DMS153 treated with DMSO at 0.1 percent for 48 hours (cell line): ENCODE results near the gene ARMC3.

Source experiments
- DNase-seq: peaks from one replicate; lab custom pipeline; 2025; ENCODE audit not compliant: unreplicated experiment; lab: John Stamatoyannopoulos, UW

Gene ARMC3

GRCh38 chr10:22992075-22992474, 64.2 kb downstream of the ARMC3 start:
- peak; percentile 6 for DNase-seq

GRCh38 chr10:22992621-22993020, 64.8 kb downstream of the ARMC3 start:
- no peak for DNase-seq

GRCh38 chr10:22993314-22993713, 65.5 kb downstream of the ARMC3 start:
- no peak for DNase-seq

- DNase-seq: no peak
Observed at GRCh38 chr10:22997096-22997495, 69.2 kb downstream of the ARMC3 start.

GRCh38 chr10:22998091-22998490, 70.2 kb downstream of the ARMC3 start:
- no peak for DNase-seq

- DNase-seq: no peak
Observed at GRCh38 chr10:22999942-23000341, 72.1 kb downstream of the ARMC3 start.

GRCh38 chr10:23001901-23002516, 74.2 kb downstream of the ARMC3 start:
- no peak for DNase-seq

- no peak for DNase-seq
Observed at GRCh38 chr10:23005150-23005549, 77.3 kb downstream of the ARMC3 start.

GRCh38 chr10:23013581-23014335, 85.9 kb downstream of the ARMC3 start:
- DNase-seq: no peak

GRCh38 chr10:23015021-23015707, 87.3 kb downstream of the ARMC3 start:
- no peak for DNase-seq

GRCh38 chr10:23016636-23017035, 88.8 kb downstream of the ARMC3 start:
- no peak for DNase-seq

GRCh38 chr10:23019633-23020032, 91.8 kb downstream of the ARMC3 start:
- DNase-seq: no peak

GRCh38 chr10:23021430-23021829, 93.6 kb downstream of the ARMC3 start:
- DNase-seq: no peak

- DNase-seq: no peak
Observed at GRCh38 chr10:23024002-23024401, 96.1 kb downstream of the ARMC3 start.

GRCh38 chr10:23031318-23031717, 103.5 kb downstream of the ARMC3 start:
- DNase-seq: no peak

- no peak for DNase-seq
Observed at GRCh38 chr10:23034790-23035189, 106.9 kb downstream of the ARMC3 start.

- DNase-seq: no peak
Observed at GRCh38 chr10:23035569-23035968, 107.7 kb downstream of the ARMC3 start.

- no peak for DNase-seq
Observed at GRCh38 chr10:23037152-23037551, 109.3 kb downstream of the ARMC3 start.

- DNase-seq: no peak
Observed at GRCh38 chr10:23037561-23037960, 109.7 kb downstream of the ARMC3 start.

GRCh38 chr10:23038172-23038571, 110.3 kb downstream of the ARMC3 start:
- DNase-seq: no peak

GRCh38 chr10:23040002-23040401, 112.1 kb downstream of the ARMC3 start:
- DNase-seq: no peak

- DNase-seq: no peak
Observed at GRCh38 chr10:23046027-23046426, 118.2 kb downstream of the ARMC3 start.
